GM12873 (cell line): ENCODE results near the gene TLCD3A.

Experiments used
- CTCF ChIP-seq: IDR thresholded peaks from 2 replicates; pipeline ENCODE4 v1.5.1; 2012; ENCODE audit warnings: low read depth, mild to moderate bottlenecking, moderate library complexity, low read length, control low read depth; ENCODE audit not compliant: insufficient read depth; ENCODE audit errors: missing control alignments

TLCD3A gene

GRCh38 chr17:774313-774584, 41.9 kb downstream of the TLCD3A start:
- no peak for TF ChIP-seq CTCF

GRCh38 chr17:778096-778495, 45.7 kb downstream of the TLCD3A start:
- TF ChIP-seq CTCF: no peak

- peak; percentile 4 for TF ChIP-seq CTCF
Observed at GRCh38 chr17:781805-782731, 49.7 kb downstream of the TLCD3A start, which contains the start of the genes GLOD4 and MRM3. TSS of gene GLOD4 (minus strand) at chr17:782280. CDS start at chr17:782255, 25 bp downstream. TSS of gene MRM3 (plus strand) at chr17:782353. CDS start at chr17:782379, 26 bp downstream.

GRCh38 chr17:784143-784542, 51.7 kb downstream of the TLCD3A start:
- no peak for TF ChIP-seq CTCF

- TF ChIP-seq CTCF: no peak
Observed at GRCh38 chr17:787641-788221, 55.3 kb downstream of the TLCD3A start.

- TF ChIP-seq CTCF: no peak
Observed at GRCh38 chr17:788551-788950, 56.2 kb downstream of the TLCD3A start.

- TF ChIP-seq CTCF: no peak
Observed at GRCh38 chr17:789160-789840, 56.9 kb downstream of the TLCD3A start.
